Mucosa of gallbladder (tissue), 1 donor: ENCODE measurements around the gene KRTAP5-2. TPM values are rescaled to one million over a fixed set of nuclear protein-coding genes. Genes with fewer than 3 reads are reported as not detected.
A peak's percentile ranks its signal among the peaks of the same experiment; 100 is the strongest.
"Not testable (repeated sequence)": the region's sequence is repeated elsewhere in the genome, so short reads cannot be mapped to it uniquely, and the experiment has no call there.

Source experiments
- DNase-seq: peaks from one replicate; pipeline ENCODE4 v3.0.0-alpha.2; 2020; ENCODE audit warnings: low spot score
- total RNA-seq: library from RNA; stranded (reverse); gene quantifications from one replicate; pipeline ENCODE4 v1.2.1, GENCODE V29; 2021
- donor health status: DM: no; HTN: no; CAD: no.

KRTAP5-2 gene
- total RNA-seq, 1 donor from 2014 or later, result 0.26 TPM

DNA sequence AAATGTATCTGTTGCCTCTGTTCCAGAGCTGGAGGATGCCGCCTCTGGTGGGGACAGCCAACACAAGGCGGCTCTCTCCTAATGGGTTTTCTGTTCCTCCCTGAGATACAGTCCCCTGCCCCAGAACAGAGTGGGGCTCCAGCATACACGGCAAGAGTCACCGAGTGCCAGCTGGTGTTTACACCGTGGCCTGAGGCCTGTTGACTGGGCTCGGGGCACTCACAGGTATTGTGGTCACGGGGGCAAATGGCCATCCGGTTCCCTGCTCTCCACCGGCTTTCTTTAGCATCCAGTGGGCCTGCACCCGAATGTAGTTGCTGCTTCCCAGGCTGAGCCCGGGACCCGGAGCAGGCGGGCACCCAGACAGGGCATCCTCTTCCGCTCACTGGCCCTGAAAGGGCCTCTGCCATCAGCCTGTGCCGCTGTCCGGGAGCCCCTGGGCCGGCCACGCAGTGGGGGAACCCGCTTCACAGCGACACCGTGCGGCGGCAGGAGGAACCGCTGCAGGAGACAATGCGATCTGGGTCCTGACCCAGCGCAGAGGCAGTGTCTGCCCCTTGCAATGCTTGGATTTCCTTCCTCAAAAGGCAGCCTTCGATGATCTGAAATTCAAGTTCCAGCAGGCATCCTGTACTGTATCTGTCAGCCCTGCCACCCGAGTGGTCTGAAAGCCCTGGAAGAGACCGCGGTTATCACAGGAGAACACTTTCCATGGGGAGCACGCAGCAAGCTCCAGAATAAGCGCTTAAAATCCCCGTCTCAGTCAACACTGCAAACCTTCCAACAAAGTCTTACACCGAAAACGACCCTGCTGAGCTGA lies 30.6 kb upstream of the KRTAP5-2 start:
- peak; percentile 60 for DNase-seq

DNA sequence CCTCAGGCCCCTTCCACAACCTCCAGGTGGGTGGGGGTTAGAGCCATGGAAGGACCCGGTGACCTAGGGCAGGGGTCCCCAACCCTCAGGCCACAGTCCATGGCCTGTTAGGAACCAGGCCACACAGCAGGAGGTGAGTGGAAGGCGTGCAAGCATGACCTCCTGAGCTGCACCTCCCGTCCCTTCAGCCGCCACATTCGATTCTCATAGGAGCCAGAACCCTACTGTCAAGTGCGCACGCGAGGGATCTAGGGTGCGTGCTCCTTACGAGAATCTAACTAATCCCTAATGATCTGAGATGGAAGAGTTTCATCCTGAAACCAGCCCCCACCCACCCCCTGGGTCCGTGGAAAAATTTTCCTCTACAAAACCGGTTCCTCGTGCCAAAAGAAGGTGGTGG lies 27.4 kb upstream of the KRTAP5-2 start:
- no peak for DNase-seq

DNA sequence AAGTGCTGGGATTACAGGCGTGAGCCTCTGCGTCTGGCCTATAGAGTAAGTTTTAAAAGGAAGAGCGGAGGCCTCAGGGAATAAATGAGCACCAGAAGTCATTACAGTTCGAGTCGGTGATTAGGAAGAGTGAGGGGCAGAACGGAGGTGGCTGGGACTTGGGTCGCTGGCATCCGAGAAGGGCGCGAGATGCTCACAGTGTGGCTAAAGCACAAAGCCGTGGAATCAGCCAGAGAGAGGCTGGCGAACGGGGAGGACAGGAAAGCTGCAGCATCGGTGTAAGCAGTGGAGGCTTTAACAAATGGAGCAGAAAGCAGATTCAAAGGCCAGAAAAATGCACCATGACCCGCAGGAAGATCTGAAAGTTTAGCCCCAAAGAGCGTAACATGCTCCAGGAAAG lies 26.5 kb upstream of the KRTAP5-2 start:
- DNase-seq, result no peak

DNA sequence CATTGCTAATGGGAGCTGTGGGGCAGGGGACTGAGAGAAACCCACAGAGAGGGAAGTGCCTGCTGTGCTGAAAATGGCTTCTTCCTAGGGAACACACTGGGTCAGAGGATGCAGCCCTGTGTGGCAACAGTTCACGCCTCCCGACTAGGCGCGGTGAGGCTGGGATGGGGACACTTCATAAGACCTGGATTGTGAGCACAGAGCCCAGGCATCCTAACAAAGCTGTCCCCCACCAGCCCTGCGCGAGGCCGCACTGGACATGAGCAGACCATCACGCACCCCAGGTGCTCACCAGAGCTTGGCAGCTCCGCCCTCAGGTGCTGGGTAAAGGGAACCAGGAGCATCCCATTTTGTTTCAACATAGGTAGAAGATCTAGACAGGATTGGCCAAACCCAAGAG lies 25.6 kb upstream of the KRTAP5-2 start:
- DNase-seq, result no peak

DNA sequence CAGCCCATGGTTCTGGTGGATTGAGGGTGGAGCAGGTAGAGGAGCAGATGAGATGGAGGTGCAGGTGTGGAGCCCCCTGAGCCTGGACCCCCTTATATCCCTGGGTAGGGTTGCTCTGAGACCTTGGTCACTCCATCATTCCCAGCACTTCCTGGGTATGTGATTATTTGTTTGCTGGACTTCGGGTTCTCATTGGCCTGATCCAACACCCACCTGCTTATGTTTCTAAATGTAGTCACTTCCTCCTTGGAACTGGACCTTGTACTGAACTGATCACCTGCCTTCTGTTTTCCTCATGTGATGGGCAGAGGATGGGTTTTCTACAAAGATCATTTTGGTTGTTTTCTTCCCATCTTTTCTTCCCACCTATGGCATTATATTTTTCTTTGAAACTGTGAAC lies 24.0 kb upstream of the KRTAP5-2 start, which contains the start of gene KRTAP5-4:
Gene KRTAP5-4, minus strand, starts transcription at position 53 of the 400 bp plus-strand sequence. Its CDS starts 45 bp downstream, at position 8.
- peak; percentile 56 for DNase-seq

DNA sequence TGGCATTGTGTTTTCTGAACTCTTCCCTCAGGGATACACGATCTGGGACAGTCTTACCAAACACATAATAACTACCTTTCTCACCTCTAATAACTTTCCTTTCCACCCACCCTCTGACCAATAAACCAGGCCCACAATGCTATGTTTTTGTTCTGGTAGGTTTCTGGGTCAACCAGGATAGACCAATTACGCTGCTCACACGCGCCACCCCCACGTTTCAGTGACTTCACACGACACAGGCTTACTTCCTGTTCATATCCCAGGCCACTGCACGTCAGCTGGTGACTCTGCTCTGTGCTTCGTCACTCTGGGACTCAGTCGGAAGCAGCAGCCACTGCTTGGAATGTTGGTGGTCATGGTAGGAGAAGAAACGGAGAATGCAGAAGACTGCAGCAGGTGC lies 21.4 kb upstream of the KRTAP5-2 start:
- no peak for DNase-seq

DNA sequence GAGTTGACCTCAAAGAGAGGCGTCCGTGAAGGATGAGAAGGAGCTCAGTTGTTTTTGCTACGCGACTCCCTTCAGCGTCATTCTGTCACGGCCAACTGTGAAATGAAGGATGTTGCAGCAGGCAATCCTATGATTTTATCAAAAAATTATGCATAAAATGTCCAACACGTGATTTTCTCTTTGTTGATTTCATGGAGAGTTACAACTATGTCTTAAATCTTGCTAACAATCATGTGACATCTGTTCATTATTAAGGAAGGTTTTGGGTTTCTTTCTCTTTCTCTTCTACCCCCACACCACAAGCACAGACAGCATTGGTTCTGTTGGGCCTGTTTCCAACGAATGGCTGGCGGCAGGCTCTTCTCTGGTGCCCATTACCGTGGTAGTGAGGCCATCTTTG lies 20.1 kb upstream of the KRTAP5-2 start:
- DNase-seq, result no peak

DNA sequence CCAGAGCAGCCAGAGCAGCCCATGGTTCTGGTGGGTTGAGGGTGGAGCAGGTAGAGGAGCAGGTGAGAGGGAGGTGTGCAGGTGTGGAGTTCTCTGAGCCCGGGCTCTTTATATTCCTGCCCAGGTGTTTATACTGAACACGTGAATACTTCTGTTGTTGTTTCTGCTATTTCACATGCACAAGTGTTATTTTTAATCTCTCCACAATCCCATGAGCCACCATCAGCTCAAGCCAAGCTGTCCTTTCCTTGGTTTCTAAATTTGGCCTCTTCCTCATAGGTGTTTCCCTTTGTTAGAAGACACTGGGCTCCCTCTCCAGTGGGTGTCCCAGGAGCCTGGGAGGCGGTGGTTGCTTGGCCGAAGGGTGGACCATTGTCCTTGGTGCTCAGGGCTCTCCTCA lies 10.3 kb upstream of the KRTAP5-2 start, which contains the start of gene KRTAP5-3:
Gene KRTAP5-3, minus strand, starts transcription at position 101 of the 400 bp plus-strand sequence. Its CDS starts 78 bp downstream, at position 23.
- no peak for DNase-seq

DNA sequence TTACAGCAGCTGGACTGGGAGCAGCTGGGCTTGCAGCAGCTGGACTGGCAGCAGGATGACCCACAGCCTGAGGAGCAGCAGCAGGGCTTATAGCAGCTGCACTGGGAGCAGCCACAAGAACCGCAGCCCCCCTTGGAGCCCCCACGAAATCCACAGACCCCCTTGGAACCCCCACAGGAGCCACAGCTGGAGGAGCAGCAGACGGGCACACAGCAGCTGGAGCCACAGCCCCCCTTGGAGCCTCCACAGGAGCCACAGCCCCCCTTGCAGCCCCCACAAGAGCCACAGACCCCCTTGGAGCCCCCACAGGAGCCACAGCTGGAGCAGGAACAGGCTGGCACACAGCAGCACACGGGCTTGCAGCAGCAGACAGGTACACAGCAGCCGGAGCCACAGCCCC lies 9.8 kb upstream of the KRTAP5-2 start:
- DNase-seq, result not testable (repeated sequence)

DNA sequence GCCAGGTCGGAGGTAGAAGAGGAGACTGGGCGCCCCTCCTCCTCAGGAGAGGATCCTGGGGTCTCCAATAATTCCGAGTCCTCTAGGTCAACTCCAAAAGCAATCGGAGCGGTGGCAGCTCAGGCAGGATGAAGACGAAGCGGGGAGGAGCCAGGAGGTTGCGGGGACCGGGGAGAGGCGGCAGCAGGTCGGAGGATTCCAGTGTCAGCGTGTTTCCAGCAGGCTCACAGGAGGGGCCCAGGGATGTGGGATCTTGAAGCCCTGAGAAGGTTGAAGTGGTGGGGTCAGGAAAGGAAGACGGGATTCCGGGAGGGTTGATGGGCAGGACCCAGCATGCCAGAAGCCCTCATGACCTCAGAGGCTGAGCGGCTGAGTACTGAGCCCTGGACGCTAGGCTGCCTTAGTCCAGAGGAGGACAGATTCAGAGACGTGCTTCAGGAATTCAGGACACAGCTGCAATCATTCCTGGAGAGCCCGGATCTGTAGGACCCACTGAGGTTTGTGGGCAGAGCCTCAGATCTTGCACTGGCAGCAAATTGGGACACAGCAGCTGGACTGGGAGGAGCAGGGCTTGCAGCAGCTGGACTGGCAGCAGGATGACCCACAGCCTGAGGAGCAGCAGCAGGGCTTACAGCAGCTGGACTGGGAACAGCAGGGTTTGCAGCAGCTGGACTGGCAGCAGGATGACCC lies 9.2 kb upstream of the KRTAP5-2 start:
- not testable (repeated sequence) for DNase-seq

DNA sequence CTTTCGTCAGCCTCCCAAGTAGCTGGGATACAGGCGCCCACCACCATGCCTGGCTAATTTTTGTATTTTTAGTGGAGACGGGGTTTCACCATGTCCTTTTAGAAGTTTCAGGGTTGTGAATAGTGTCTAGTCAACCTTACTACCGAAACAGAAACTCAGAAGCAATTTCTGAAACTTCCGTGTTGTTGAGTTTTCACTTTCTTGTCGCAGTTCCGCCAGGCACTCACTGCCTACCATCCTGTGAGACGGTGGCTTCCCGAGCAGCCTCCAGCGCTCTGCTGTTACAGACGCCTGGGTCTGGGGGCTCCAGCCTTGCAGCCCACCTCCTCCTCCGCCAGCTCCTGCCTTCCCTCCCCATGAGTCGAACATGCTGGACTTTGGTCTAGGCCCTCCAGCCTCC lies 7.8 kb upstream of the KRTAP5-2 start:
- DNase-seq, result not testable (repeated sequence)

DNA sequence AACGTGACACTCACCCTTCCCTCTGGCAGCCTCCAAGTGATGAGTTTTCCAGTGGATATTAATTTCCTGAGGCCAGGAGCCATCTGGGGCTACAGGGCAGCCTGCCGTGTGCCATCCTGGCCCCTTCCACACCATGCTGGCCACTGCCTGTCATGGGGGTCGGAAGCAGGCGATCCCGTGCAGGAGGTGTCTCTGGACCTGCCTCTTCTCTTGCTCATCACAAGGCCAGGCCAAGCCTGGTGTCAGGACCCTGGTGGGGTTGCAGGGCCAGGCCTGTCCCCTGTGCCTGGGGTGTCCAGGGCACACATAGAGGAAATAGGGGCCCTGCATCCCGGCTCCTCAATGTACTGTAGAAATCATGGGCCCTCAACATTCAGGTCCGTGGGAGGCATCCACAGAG lies 6.6 kb upstream of the KRTAP5-2 start:
- DNase-seq, result no peak

DNA sequence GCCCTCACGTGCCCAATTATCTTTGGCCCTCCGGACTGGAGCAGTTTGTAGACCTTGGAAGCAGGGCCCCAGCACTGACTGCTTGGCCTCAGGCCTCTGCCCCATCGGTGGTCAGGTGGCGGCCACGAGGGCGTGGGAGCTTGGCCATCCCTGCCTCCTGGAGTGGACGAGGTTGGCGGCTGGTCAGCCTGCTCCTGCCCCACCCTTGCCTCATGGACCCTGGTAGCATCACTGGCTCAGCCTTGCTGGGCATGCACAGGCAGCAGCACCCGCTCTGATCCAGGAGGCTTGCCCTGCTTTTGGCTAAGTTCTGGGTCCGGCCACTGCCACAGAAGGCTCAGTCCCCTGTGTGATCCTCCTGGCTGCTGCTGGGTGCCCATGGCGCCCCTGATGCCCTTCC lies 6.1 kb upstream of the KRTAP5-2 start:
- no peak for DNase-seq

DNA sequence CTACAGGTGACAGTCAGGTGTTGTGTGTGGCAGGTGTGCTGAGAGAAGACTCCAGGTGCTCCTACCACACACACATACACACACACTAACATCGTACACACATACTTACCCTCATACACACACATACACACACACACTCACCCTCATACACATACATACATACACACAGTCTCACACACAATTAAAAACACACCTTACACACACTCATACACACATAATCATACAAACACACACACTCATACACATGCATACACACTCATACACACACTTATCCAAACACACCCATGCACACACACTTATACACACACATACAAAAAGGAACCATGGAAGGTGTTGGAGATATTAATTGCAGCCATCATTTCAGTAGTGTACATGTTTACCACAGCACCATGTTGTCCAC lies 5.5 kb upstream of the KRTAP5-2 start:
- no peak for DNase-seq

DNA sequence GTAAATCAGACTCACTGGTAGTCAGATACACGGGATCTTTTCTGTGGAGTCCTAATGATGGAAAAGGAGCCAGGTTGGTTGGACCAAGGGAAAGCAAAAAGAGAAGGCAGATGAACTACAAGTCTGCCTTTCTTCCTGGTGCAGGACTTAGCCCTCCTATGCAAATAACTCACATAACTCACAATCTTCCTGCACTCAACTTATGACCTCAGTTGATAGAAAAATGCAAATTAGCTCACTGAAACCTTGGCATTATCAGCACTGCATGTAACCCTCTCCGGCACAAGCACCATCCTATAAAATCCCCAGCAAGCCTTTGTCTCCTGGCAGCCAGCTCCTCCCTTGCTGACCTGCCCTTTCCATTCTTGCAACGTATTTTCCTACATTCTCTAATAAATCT lies 3.6 kb upstream of the KRTAP5-2 start:
- not testable (repeated sequence) for DNase-seq

DNA sequence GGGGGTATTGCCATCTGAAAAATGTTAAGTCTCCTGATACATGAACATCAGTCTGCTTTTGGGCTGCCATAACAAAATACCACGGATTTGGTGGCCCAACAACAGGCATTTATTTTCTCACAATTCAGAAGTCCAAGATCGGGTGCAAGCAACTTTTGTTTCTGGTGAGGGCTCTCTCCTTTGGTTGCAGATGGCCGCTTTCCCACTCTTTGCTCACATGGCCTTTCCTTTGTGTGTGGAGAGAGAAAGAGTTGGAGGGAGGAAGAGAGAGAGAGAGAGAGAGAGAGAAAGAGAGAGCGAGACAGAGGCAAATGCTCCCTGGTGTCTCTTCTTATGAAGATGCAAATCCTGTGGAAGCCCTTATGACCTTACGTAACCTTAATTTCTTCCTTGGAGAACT lies 2.5 kb upstream of the KRTAP5-2 start:
- DNase-seq, result no peak

DNA sequence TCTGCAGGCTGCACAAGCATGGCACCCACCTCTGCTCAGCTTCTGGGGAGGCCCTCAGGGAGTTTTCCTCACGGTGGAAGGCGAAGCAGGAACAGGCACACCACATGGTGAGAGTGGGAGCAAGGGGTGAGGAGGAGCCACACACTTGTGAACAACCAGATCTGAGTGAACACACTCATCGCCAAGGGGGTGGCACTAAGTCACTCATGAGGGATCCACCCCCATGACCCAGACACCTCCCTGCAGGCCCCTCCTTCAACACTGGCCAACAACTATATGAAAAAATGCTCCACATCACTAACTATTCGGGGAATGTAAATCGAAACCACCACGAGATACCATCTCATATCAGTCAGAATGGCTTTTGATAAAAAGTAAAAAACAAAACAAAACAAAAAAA lies 722 bp upstream of the KRTAP5-2 start:
- no peak for DNase-seq

DNA sequence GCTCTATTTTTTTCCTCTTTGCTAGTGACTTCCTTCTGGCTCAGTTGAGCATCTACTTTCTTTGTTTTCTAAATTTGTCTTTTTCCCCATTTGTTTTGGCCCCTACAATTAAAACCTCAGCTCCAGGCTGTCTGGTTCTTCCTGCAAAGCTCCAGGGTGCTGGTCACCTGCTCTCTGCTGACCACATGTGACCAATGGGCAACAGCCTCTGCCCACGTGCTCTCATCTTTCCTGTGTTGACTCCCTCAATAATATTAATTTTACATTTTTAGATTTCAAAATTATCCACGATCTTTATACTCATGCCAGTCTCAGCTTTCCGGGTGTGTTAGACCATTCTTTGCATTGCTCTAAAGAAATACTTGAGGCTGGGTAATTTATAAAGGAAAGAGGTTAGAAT lies 312 bp upstream of the KRTAP5-2 start:
- DNase-seq, result not testable (repeated sequence)

DNA sequence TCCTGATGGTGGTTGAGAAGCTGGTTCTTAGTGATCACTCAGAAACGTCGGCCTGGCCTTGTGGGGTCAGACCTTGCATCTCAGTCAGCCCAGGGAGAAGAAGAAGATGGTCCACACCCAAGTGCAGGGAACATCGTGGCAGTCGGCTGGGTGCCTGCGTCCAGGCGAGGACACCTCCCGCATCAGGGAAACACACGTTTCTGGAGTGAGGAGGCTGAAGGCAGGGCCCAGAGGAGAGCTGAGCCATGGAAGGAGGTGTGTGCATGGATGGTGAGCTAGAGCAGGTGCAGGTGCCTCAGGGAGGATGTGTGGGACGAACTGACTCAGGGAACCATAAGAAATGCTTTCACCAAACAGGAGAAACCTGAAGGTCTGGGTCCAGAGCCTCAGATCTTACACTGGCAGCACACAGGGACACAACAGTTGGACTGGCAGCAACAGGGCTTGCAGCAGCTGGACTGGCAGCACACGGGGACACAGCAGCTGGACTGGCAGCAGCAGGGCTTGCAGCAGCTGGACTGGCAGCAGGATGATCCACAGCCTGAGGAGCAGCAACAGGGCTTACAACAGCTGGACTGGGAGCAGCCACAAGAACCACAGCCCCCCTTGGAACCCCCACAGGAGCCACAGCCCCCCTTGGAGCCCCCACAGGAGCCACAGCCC lies 632 bp downstream of the KRTAP5-2 start:
- no peak for DNase-seq

DNA sequence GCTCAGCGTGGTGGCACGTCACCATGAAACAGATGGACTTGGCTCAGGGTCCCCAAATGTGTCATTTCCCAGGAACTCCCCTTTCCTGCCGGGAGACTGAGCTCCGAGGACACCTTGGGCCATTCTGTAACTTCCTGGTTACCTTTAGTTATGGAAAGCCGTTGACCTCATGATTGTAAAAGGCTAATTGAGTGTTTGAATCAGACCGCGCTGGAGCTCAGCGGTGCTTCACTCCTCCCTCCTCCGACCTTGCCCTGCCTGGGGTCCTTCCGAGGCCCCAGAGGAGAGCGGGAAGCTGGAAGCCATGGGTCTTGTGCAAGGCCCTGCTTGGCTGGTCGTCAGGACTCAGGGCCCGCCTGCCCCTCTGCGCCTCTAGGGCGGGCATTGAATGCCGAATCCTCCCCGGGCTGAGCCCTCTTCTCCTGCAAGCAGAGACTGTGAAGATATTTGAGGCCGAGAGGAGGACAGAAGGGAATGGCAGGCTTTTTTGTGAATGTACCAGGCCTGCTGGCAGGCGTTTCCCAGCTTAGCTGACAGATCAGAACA lies 1.4 kb downstream of the KRTAP5-2 start:
- not testable (repeated sequence) for DNase-seq

DNA sequence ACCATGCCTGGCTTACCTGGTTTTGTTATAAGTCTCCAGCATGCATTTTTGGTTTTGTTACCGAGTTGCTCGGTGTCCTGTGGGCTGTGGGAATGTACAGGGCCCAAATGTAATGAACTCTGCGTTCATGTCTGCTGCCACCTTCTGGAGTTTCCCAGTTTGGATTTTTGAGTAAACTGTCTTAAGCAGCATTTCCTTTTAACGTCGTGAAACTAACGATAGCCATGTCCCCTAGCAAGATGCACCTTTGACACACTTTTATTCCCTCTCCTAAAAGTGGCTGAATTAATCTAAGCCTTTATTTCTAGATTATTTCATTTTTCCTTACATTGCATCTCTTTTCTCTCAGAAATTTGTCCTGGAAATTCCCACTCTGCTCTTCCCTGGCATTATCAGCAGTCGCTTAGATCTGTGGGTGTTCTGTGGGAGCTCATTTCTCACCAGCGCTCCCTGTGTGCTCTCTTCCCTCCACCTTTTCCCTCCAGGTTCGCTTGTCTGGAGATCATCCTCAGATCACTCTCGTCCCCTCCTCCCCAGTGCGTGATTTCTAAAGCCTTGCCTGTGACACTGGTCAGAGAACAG lies 2.0 kb downstream of the KRTAP5-2 start:
- DNase-seq, result not testable (repeated sequence)

DNA sequence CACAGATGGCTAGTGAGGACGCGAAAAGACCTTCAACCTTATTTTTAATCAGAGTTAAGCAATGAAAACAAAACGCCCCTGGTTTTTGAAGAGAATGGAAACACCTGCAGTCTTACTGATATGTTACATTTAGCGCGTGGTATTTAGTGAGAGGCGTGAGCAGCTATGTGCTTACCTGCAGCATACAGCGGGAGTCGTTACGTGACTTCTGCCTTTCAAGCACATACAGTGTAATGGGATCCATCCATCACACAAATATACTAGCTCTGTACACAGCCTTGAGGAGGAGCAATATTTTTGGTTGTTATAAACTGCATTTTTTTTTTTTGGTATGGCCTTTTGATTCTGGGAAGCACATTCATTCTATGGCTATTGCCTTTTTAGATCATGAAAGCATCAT lies 5.5 kb downstream of the KRTAP5-2 start:
- DNase-seq, result no peak
